Adrenal gland (tissue), 12 donors: ENCODE results near the gene SOX21. TPM values are rescaled to one million over a fixed set of nuclear protein-coding genes. Genes with fewer than 3 reads are reported as not detected.

Experiments
- DNase-seq, 7 donors: peaks; one replicate each; pipeline ENCODE4 v3.0.0-alpha.2; 2019 to 2020
- H3K27ac ChIP-seq, 5 donors: fragments of 200-600 bp; sonication (generic) in 4 of 5; 1 replicate in 3 of 5; 2 replicates in 2 of 5; pipeline versions ENCODE4 v1.5.1 to v1.8.0; 2016 to 2020; ENCODE audit warnings: mild to moderate bottlenecking in 1 of 5
- H3K27me3 ChIP-seq: fragments of 200-600 bp; 2 replicates; pipeline ENCODE4 v1.8.0; 2021
- H3K36me3 ChIP-seq, 2 donors: fragments of 200-600 bp; replicated peaks in 1 of 2; 1 replicate in 1 of 2; 2 replicates in 1 of 2; pipeline versions ENCODE4 v1.5.1 to v1.8.0; 2018 to 2022
- H3K4me1 ChIP-seq, 2 donors: fragments of 200-600 bp; replicated peaks in 1 of 2; 1 replicate in 1 of 2; 2 replicates in 1 of 2; pipeline versions ENCODE4 v1.5.1 to v1.8.0; 2018 to 2021
- H3K4me3 ChIP-seq, 4 donors: fragments of 200-600 bp; sonication (generic) in 3 of 4; one replicate each; pipeline ENCODE4 v1.5.1; 2016 to 2018
- H3K9me3 ChIP-seq, 3 donors: fragments of 200-600 bp; sonication (generic) in 1 of 3; replicated peaks in 1 of 3; 1 replicate in 2 of 3; 2 replicates in 1 of 3; pipeline versions ENCODE4 v1.5.1 to v1.8.0; 2016 to 2021
- CTCF ChIP-seq, 6 experiments: fragments of 450-650 bp in 4 of 6; fragments of 200-600 bp in 2 of 6; sonication (generic) in 1 of 6; IDR thresholded peaks; 1 replicate in 5 of 6; 2 replicates in 1 of 6; pipeline versions ENCODE4 v1.5.1 to v1.8.0; 2016 to 2021; ENCODE audit warnings: antibody characterized with exemption in 6 of 6, mild to moderate bottlenecking in 2 of 6, moderate library complexity in 1 of 6
- POLR2A ChIP-seq, 2 donors: fragments of 450-650 bp; IDR thresholded peaks; one replicate each; pipeline ENCODE4 v1.6.1; 2017; ENCODE audit warnings: antibody characterized with exemption in 2 of 2, mild to moderate bottlenecking in 2 of 2, moderate library complexity in 1 of 2
- WGBS, 4 donors: extraction: QIAGEN DNeasy Blood & Tissue Kit in 2 of 4; methylation state at CpG; one replicate each; pipeline versions ENCODE4 v1.1.5 to v1.1.7; 2013 to 2017; 5-methylcytosine and 5-hydroxymethylcytosine counted together
- intact Hi-C, 2 donors: fragments of 100-400 bp; cut with DNase I; formaldehyde crosslinking; loops; one replicate each; pipeline versions ENCODE4 v1.14.1 to v1.15.0; 2022 to 2023
- polyA plus RNA-seq, 3 donors: library from polyadenylated mRNA; stranded (reverse); fragments of 200-250 nt in 2 of 3; fragments of 350-450 nt in 1 of 3; fragmentation: Illumina TruSeq in 1 of 3; extraction: RNeasy Lipid Tissue Mini Kit (QIAGEN cat#74804) in 1 of 3; gene quantifications; one replicate each; pipeline ENCODE4 v1.2.3, GENCODE V29; 2013 to 2014
- total RNA-seq, 9 donors: library from RNA; depleted of rRNA in 4 of 9; stranded (reverse); fragments of >200 nt in 4 of 9; fragments of 120-200 nt in 1 of 9; fragmentation: NEBNext Ultra II Directional in 1 of 9; extraction: Animal tissue kit (Norgen Biotek cat#: 25700) in 1 of 9; gene quantifications; one replicate each; pipeline versions ENCODE4 v1.1.0 to v1.2.4, GENCODE V29; 2013 to 2023
- donor health status: healthy with polysubstance abuse.
- donor health status: Bipolar disorder and iron deficiency.
- donor health status: DM: yes; HTN: yes; CAD: no.
- donor health status: DM: no; HTN: no; CAD: no.
- donor health status: DM: no; HTN: no; CAD: no.
- donor health status: DM: yes; HTN: yes; CAD: no.

Gene SOX21
- total and polyA plus RNA-seq, 12 donors = not detected

- no peaks in the 10 kb centered on the region for H3K9me3 ChIP-seq
- no peak for TF ChIP-seq CTCF (IDR thresholded peaks at IDR 0.05)
- TF ChIP-seq POLR2A (IDR thresholded peaks at IDR 0.05) = no peak
- intact Hi-C loops = no loop called here
- peaks cover 0 to 20% of the 10 kb centered on the region in 2 donors for H3K4me1 ChIP-seq
- peak overlapping the region in 1 of 4 donors; percentile 28 for H3K4me3 ChIP-seq
- no peak overlapping the region for H3K27ac ChIP-seq
- 4 to 13% (median 7%) methylated on average over 12 to 81 of the region's 81 CpGs for WGBS, 4 donors
- no peaks in the 10 kb centered on the region for H3K36me3 ChIP-seq
- H3K27me3 ChIP-seq = peaks cover 81% of the 10 kb centered on the region
- no peak for DNase-seq
These were observed 1.3 kb downstream of the SOX21 start for GRCh38 chr13:94710881-94711560.

- Histone ChIP-seq H3K4me3 (no peak overlapping the region), H3K27ac (no peak overlapping the region), H3K4me1 (peaks cover 0 to 20% of the 10 kb centered on the region in 2 donors), H3K9me3 (no peaks in the 10 kb centered on the region), H3K36me3 (no peaks in the 10 kb centered on the region), H3K27me3 (peaks cover 89% of the 10 kb centered on the region)
- no peak for DNase-seq
- intact Hi-C loops = no loop called here
- 18 to 19% (median 18%) methylated on average over 18 of the region's 18 CpGs for WGBS, 4 donors
- TF ChIP-seq POLR2A (IDR thresholded peaks at IDR 0.05) = no peak
- TF ChIP-seq CTCF (IDR thresholded peaks at IDR 0.05) = no peak
These were observed 2.1 kb downstream of the SOX21 start for GRCh38 chr13:94710065-94710781.

GRCh38 chr13:94709001-94709834, 3.1 kb downstream of the SOX21 start:
- no peak overlapping the region for H3K27ac ChIP-seq
- 14 to 18% (median 16%) methylated on average over 7 of the region's 7 CpGs for WGBS, 4 donors
- peaks cover 98% of the 10 kb centered on the region for H3K27me3 ChIP-seq
- no peaks in the 10 kb centered on the region for H3K9me3 ChIP-seq
- peaks cover 0 to 20% of the 10 kb centered on the region in 2 donors for H3K4me1 ChIP-seq
- intact Hi-C loops = no loop called here
- DNase-seq = no peak
- H3K4me3 ChIP-seq = no peak overlapping the region
- TF ChIP-seq CTCF (IDR thresholded peaks at IDR 0.05) (no peak), POLR2A (IDR thresholded peaks at IDR 0.05) (no peak)
- no peaks in the 10 kb centered on the region for H3K36me3 ChIP-seq
